Stimulated activated CD4-positive, alpha-beta T cell treated with anti-CD3 and anti-CD28 coated beads, Interleukin-4, amount 100 ng/mL, for 4 hours (primary cell): ENCODE results near the gene PRCD.
"Not testable (repeated sequence)": the region's sequence is repeated elsewhere in the genome, so short reads cannot be mapped to it uniquely, and the experiment has no call there.

Experiments
- DNase-seq, 2 experiments: peaks; one replicate each; pipeline ENCODE4 v3.0.0-alpha.2; 2020

Gene PRCD

GRCh38 chr17:76558198-76559095, 18.6 kb downstream of the PRCD start:
- no peak for DNase-seq

GRCh38 chr17:76559460-76559859, 19.6 kb downstream of the PRCD start:
- DNase-seq: not testable (repeated sequence)

- no peak for DNase-seq
These were observed 20.4 kb downstream of the PRCD start for GRCh38 chr17:76560036-76560876.

GRCh38 chr17:76560877-76561221, 21.0 kb downstream of the PRCD start:
- no peak for DNase-seq

GRCh38 chr17:76561332-76561731, 21.5 kb downstream of the PRCD start:
- DNase-seq: no peak

- DNase-seq: no peak
These were observed 22.0 kb downstream of the PRCD start for GRCh38 chr17:76561799-76562268.

- no peak for DNase-seq
These were observed 22.9 kb downstream of the PRCD start for GRCh38 chr17:76562734-76563148.

GRCh38 chr17:76563359-76563758, 23.5 kb downstream of the PRCD start:
- DNase-seq: not testable (repeated sequence)

GRCh38 chr17:76564991-76565727, 25.3 kb downstream of the PRCD start:
- peak in 1 of 2 experiments; percentile 54 for DNase-seq

- DNase-seq: no peak
These were observed 26.1 kb downstream of the PRCD start for GRCh38 chr17:76565728-76566612.

- DNase-seq: no peak
These were observed 26.7 kb downstream of the PRCD start for GRCh38 chr17:76566613-76566943.

GRCh38 chr17:76566988-76567431, 27.2 kb downstream of the PRCD start:
- no peak for DNase-seq

GRCh38 chr17:76567634-76568432, 28.0 kb downstream of the PRCD start:
- no peak for DNase-seq

- no peak for DNase-seq
These were observed 29.0 kb downstream of the PRCD start for GRCh38 chr17:76568811-76569221.

GRCh38 chr17:76569607-76570279, 29.9 kb downstream of the PRCD start:
- no peak for DNase-seq

GRCh38 chr17:76570457-76570856, 30.6 kb downstream of the PRCD start:
- DNase-seq: no peak

GRCh38 chr17:76570877-76571471, 31.1 kb downstream of the PRCD start:
- no peak for DNase-seq

GRCh38 chr17:76572201-76572910, 32.5 kb downstream of the PRCD start:
- DNase-seq: no peak

- DNase-seq: no peak
These were observed 33.3 kb downstream of the PRCD start for GRCh38 chr17:76573096-76573495.
